ENCODE measurements around the gene RETREG1.

Gene RETREG1

DNA sequence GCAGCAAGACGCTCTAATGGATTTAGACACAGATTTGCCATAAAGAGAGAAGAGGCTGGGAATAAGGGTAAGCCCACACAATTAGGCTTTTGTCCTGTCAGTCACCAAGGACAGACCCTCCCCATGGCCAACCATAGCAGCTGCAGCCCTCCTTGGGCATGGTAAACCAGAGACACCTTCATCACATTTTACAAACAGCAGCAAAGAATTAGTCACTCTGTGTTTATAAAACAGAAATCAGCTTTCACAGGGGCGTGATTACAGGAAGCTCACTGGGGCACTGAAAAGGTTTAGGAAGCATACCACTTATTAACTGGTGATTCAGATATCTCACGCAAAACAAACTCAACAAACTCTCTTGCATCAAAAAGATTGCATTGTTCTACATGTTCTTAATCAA lies 113.9 kb downstream of the RETREG1 start:
- DNase-seq (ENCODE audit: low read depth): no peak
- H3K4me3 ChIP-seq (replicated peaks; ENCODE audit: low read depth, low read length): no peak overlapping the region
- TF ChIP-seq, protein P1, sequence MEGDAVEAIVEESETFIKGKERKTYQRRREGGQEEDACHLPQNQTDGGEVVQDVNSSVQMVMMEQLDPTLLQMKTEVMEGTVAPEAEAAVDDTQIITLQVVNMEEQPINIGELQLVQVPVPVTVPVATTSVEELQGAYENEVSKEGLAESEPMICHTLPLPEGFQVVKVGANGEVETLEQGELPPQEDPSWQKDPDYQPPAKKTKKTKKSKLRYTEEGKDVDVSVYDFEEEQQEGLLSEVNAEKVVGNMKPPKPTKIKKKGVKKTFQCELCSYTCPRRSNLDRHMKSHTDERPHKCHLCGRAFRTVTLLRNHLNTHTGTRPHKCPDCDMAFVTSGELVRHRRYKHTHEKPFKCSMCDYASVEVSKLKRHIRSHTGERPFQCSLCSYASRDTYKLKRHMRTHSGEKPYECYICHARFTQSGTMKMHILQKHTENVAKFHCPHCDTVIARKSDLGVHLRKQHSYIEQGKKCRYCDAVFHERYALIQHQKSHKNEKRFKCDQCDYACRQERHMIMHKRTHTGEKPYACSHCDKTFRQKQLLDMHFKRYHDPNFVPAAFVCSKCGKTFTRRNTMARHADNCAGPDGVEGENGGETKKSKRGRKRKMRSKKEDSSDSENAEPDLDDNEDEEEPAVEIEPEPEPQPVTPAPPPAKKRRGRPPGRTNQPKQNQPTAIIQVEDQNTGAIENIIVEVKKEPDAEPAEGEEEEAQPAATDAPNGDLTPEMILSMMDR (IDR thresholded peaks at IDR 0.05; ENCODE audit: low read length, missing control alignments): no peak

- no peak overlapping the region for H3K4me3 ChIP-seq (replicated peaks; ENCODE audit: low read depth, low read length)
- no peak for DNase-seq (ENCODE audit: low read depth)
- TF ChIP-seq, protein P1 (IDR thresholded peaks at IDR 0.05; ENCODE audit: low read length, missing control alignments): no peak
Measured at GRCh38 chr5:16500024-16500423, 116.8 kb downstream of the RETREG1 start.

GRCh38 chr5:16497546-16497945 lies 119.3 kb downstream of the RETREG1 start:
- TF ChIP-seq, protein P1 (IDR thresholded peaks at IDR 0.05; ENCODE audit: low read length, missing control alignments): no peak
- no peak overlapping the region for H3K4me3 ChIP-seq (replicated peaks; ENCODE audit: low read depth, low read length)
- DNase-seq (ENCODE audit: low read depth): no peak

DNA sequence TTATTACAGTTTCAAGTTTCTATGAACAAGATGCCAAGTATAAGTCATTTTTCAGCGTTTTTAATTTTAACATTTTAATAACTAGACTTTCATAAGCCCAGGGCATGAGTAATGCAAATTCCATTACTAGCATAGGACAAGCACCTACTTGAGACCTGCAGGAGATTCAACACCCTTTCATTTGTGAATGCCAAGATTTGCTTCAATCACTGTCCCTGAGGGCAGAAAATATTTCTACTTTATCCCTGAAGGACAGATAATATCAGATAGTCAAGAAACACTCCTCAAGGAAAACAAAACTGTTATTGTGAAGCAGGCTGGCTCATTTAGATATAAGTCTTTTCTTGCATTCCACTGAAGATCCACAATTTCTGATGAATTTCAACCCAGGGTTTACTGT lies 123.5 kb downstream of the RETREG1 start:
- no peak for DNase-seq (ENCODE audit: low read depth)
- no peak overlapping the region for H3K4me3 ChIP-seq (replicated peaks; ENCODE audit: low read depth, low read length)
- TF ChIP-seq, protein P1 (IDR thresholded peaks at IDR 0.05; ENCODE audit: low read length, missing control alignments): no peak

- H3K4me3 ChIP-seq (replicated peaks; ENCODE audit: low read depth, low read length): no peak overlapping the region
- DNase-seq (ENCODE audit: low read depth): peak; percentile 39
- TF ChIP-seq, protein P1 (IDR thresholded peaks at IDR 0.05; ENCODE audit: low read length, missing control alignments): no peak
Measured at GRCh38 chr5:16492398-16493140, 124.2 kb downstream of the RETREG1 start.

DNA sequence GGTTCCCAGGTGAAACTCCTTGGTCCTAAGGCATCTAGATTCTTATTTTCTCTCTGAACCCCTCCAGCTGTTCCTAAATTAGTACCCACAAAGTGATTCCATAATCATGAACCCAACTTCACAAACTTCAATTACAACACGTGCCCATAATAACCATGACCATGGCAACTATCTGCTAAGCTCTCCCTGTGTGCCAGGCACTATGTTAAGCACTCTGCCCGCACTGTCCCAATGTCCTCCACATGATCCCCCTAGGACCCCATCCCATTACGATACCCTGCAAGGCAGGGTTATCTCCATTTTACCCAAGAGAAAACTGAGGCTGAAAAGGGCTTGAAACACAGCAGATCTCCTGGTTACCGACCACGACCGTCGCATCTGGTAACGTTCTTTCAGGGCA lies 125.9 kb downstream of the RETREG1 start:
- DNase-seq (ENCODE audit: low read depth): no peak
- H3K4me3 ChIP-seq (replicated peaks; ENCODE audit: low read depth, low read length): no peak overlapping the region
- TF ChIP-seq, protein P1 (IDR thresholded peaks at IDR 0.05; ENCODE audit: low read length, missing control alignments): no peak

GRCh38 chr5:16489322-16489791 lies 127.4 kb downstream of the RETREG1 start:
- TF ChIP-seq, protein P1 (IDR thresholded peaks at IDR 0.05; ENCODE audit: low read length, missing control alignments): peak; percentile 71
- H3K4me3 ChIP-seq (replicated peaks; ENCODE audit: low read depth, low read length): no peak overlapping the region
- DNase-seq (ENCODE audit: low read depth): peak; percentile 69
